GM23338 (cell line): ENCODE results near the gene USP20. TPM values are rescaled to one million over a fixed set of nuclear protein-coding genes. Genes with fewer than 3 reads are reported as not detected.

Experiments used
- ATAC-seq: fragments of 200-7000 bp; cut with Tn5 transposase; 3 replicates; pipeline ENCODE4 v1.9.1; 2020
- DNase-seq: peaks from one replicate; pipeline ENCODE4 v3.0.0-alpha.2; 2015; ENCODE audit warnings: low spot score
- H2AFZ ChIP-seq: fragments of 200-600 bp; sonication (generic); 2 replicates; pipeline ENCODE4 v1.8.0; 2016; ENCODE audit warnings: antibody characterized with exemption, mild to moderate bottlenecking, moderate library complexity
- H3F3A ChIP-seq: fragments of 200-600 bp; sonication (generic); replicated peaks from 2 replicates; pipeline ENCODE4 v1.8.0; 2017; ENCODE audit warnings: antibody characterized with exemption, mixed run types, low read depth
- H3K27ac ChIP-seq: fragments of 200-600 bp; sonication (generic); 2 replicates; pipeline ENCODE4 v1.6.1; 2016; ENCODE audit warnings: low read depth
- H3K27me3 ChIP-seq: fragments of 200-600 bp; sonication (generic); 2 replicates; pipeline ENCODE4 v1.8.0; 2016; ENCODE audit warnings: mild to moderate bottlenecking, mixed run types, moderate library complexity; ENCODE audit not compliant: insufficient read depth
- H3K36me3 ChIP-seq: fragments of 200-600 bp; sonication (generic); 2 replicates; pipeline ENCODE4 v1.8.0; 2016; ENCODE audit warnings: mild to moderate bottlenecking; ENCODE audit not compliant: insufficient read depth
- H3K4me1 ChIP-seq: fragments of 200-600 bp; sonication (generic); 2 replicates; pipeline ENCODE4 v1.8.0; 2016; ENCODE audit warnings: mild to moderate bottlenecking, moderate library complexity; ENCODE audit not compliant: insufficient read depth
- H3K4me2 ChIP-seq: fragments of 200-600 bp; sonication (generic); 2 replicates; pipeline ENCODE4 v1.7.1; 2017; ENCODE audit warnings: mixed run types
- H3K4me3 ChIP-seq: fragments of 200-600 bp; sonication (generic); 2 replicates; pipeline ENCODE4 v1.6.1; 2016; ENCODE audit warnings: mixed run types
- H3K79me2 ChIP-seq: fragments of 200-600 bp; sonication (generic); replicated peaks from 2 replicates; pipeline ENCODE4 v1.8.0; 2017; ENCODE audit warnings: mild to moderate bottlenecking; ENCODE audit not compliant: insufficient read depth
- H3K9me2 ChIP-seq: fragments of 200-600 bp; sonication (generic); 2 replicates; pipeline ENCODE4 v1.8.0; 2017; ENCODE audit not compliant: insufficient read depth
- H4K20me1 ChIP-seq: fragments of 200-600 bp; sonication (generic); replicated peaks from 2 replicates; pipeline ENCODE4 v1.8.0; 2017; ENCODE audit warnings: mild to moderate bottlenecking; ENCODE audit not compliant: insufficient read depth
- H3K27ac Mint-ChIP-seq: 2 replicates; pipeline ENCODE4 v1.8.0; 2020; ENCODE audit warnings: inconsistent platforms, mild to moderate bottlenecking, moderate library complexity, mixed read lengths
- H3K27me3 Mint-ChIP-seq: 3 replicates; pipeline ENCODE4 v1.8.0; 2022; ENCODE audit warnings: low read depth, mild to moderate bottlenecking, moderate library complexity, mixed read lengths, inconsistent platforms; ENCODE audit not compliant: insufficient read depth, poor library complexity
- H3K36me3 Mint-ChIP-seq: 3 replicates; pipeline ENCODE4 v1.8.0; 2021; ENCODE audit warnings: low read depth, mild to moderate bottlenecking, inconsistent platforms, moderate library complexity, mixed read lengths
- H3K4me1 Mint-ChIP-seq: 3 replicates; pipeline ENCODE4 v1.8.0; 2020; ENCODE audit warnings: mild to moderate bottlenecking, inconsistent platforms, mixed read lengths
- H3K4me3 Mint-ChIP-seq: 3 replicates; pipeline ENCODE4 v1.8.0; 2021; ENCODE audit warnings: moderate library complexity, mild to moderate bottlenecking, inconsistent platforms, mixed read lengths
- H3K9me3 Mint-ChIP-seq: 3 replicates; pipeline ENCODE4 v1.8.0; 2020; ENCODE audit warnings: moderate library complexity, mild to moderate bottlenecking, inconsistent platforms, mixed read lengths
- POLR2AphosphoS5 ChIP-seq: IDR thresholded peaks from 2 replicates; pipeline ENCODE4 v1.6.1; 2016; ENCODE audit warnings: antibody characterized with exemption, low read depth
- STAT1 ChIP-seq: IDR thresholded peaks from one replicate; pipeline ENCODE4 v1.6.1; 2016; ENCODE audit warnings: antibody characterized with exemption; ENCODE audit not compliant: unreplicated experiment
- polyA plus RNA-seq: library from polyadenylated mRNA; unstranded; fragments of >200 nt; fragmentation: Nextera tagmentation; extraction: Ambion mirVana; gene quantifications from 2 replicates; pipeline ENCODE4 v1.2.1, GENCODE V29; 2016
- total RNA-seq: library from RNA; depleted of rRNA; stranded (reverse); fragments of >200 nt; shearing (Covaris generic); gene quantifications from 2 replicates; pipeline ENCODE4 v1.2.3, GENCODE V29; 2014
- TF ChIP-seq, protein P1 (sequence below), 2 experiments: fragments of 200-600 bp in 1 of 2; sonication (generic) in 1 of 2; conservative IDR thresholded peaks; 2 replicates each; pipeline versions ENCODE4 v1.5.1 to v1.6.1; 2016 to 2017; ENCODE audit warnings: antibody characterized with exemption in 2 of 2, low read depth in 2 of 2, mild to moderate bottlenecking in 2 of 2, moderate library complexity in 1 of 2
- TF ChIP-seq, protein P2 (sequence below): IDR thresholded peaks from 2 replicates; pipeline ENCODE4 v1.6.1; 2016; ENCODE audit warnings: antibody characterized with exemption

Gene USP20
- total and polyA plus RNA-seq, 2 experiments from 2014 or later, result 10.4 to 13.0 TPM

DNA sequence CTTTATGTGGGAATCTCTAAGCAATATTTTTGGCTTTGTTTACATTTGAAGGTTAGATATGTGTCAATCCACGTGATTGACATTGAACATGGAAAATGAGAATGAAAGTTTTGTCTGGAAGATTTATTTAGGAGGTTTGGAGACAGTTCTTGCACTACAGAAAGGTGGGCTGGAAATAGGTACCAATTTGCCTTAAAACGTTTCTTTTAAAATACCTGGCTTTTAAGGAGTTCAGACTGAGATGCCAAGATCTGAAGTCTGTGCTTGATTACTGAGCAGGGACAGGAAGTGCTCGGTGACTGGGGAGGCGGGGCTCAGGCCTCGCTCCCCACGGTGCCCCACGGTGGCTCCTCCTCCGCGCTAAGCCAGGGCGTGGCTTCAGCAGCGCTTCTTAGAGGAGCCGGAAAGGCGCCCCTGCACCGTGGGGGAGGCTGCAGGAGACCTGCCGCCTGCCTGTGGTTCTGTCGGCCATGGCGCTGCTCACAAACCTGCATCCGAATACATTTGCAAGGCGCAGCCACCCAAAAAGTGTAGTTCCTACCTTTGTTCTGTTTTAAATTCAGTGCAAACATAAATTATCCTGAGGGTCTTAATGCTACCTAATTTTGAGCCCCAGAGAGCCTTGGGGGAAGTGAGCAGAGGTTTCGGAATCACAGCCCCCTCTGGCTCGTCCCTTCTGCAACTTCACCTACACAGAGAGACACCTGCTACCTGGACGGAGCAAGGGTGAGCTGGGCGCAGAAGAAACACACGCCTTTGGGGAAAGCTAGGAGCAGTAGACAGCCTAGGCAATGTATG is 49.2 kb downstream of the USP20 start:
- Histone ChIP-seq H2AFZ (peak overlapping the region; percentile 1; the same call in 1 of the 2 replicates), H3K27ac (peak overlapping the region; percentile 71; the same call in 1 of the 2 replicates), H3K36me3 (no peaks in the 10 kb centered on the region), H3K4me2 (peak overlapping the region; percentile 76), H4K20me1 (no peaks in the 10 kb centered on the region), H3K27me3 (no peaks in the 10 kb centered on the region), H3F3A (peaks cover 23% of the 10 kb centered on the region), H3K79me2 (no peaks in the 10 kb centered on the region), H3K9me2 (no peaks in the 10 kb centered on the region), H3K4me3 (peak overlapping the region; percentile 46), H3K4me1 (peaks cover 44% of the 10 kb centered on the region)
- DNase-seq, result peak; percentile 97
- peak; percentile 80 for ATAC-seq
- no peak for TF ChIP-seq STAT1
- TF ChIP-seq, protein P1, sequence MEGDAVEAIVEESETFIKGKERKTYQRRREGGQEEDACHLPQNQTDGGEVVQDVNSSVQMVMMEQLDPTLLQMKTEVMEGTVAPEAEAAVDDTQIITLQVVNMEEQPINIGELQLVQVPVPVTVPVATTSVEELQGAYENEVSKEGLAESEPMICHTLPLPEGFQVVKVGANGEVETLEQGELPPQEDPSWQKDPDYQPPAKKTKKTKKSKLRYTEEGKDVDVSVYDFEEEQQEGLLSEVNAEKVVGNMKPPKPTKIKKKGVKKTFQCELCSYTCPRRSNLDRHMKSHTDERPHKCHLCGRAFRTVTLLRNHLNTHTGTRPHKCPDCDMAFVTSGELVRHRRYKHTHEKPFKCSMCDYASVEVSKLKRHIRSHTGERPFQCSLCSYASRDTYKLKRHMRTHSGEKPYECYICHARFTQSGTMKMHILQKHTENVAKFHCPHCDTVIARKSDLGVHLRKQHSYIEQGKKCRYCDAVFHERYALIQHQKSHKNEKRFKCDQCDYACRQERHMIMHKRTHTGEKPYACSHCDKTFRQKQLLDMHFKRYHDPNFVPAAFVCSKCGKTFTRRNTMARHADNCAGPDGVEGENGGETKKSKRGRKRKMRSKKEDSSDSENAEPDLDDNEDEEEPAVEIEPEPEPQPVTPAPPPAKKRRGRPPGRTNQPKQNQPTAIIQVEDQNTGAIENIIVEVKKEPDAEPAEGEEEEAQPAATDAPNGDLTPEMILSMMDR (conservative IDR thresholded peaks at IDR 0.05; ENCODE audit: low read depth in 2 of 2), result peak in 1 of 2 experiments; percentile 24; a peak in 1 of 4 replicates
- TF ChIP-seq POLR2AphosphoS5, result peak; percentile 89
- H3K36me3 Mint-ChIP-seq, result peaks cover 8% of the 10 kb centered on the region; the same call in 1 of the 3 replicates
- H3K4me3 Mint-ChIP-seq, result peak overlapping the region; percentile 66
- peaks cover 22% of the 10 kb centered on the region for H3K27me3 Mint-ChIP-seq
- peaks cover 59% of the 10 kb centered on the region for H3K4me1 Mint-ChIP-seq
- H3K27ac Mint-ChIP-seq, result peak overlapping the region; percentile 93
- H3K9me3 Mint-ChIP-seq, result no peaks in the 10 kb centered on the region

DNA sequence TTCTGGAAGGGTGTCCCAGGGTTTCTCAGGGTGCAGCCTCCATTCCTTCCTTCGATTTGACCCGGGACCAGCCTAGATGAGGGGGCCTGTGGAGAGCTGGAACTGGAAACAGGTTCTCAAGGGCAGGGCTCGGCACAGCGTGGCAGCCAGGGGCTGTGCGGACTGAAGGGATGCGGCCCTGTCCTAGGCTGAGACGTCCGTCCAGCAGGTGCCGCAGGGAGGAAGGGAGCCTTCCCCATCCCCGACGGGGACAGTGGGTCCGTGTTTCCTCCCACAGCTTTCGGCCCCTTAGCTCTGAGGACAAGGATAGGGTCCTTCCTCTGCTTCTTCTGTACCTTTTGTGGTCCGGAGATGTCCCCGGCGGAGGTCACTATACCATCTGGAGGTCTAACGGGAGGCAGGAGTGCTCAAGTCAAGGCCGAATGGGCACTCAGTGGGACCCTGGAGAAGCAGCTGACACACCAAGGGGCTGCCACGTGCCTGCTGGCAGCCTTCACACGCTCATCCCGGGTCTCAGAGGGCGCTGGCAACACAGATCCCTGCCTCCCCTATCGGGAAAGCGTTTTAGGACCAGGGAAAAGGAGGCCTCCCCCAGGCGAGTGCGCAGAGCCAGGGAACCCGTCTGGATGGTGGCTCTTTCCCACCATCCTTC is 49.9 kb downstream of the USP20 start:
- TF ChIP-seq, protein P1 (conservative IDR thresholded peaks at IDR 0.05; ENCODE audit: low read depth in 2 of 2), result peak; percentile 3 to 26; a peak in 1 of 4 replicates
- TF ChIP-seq, protein P2, sequence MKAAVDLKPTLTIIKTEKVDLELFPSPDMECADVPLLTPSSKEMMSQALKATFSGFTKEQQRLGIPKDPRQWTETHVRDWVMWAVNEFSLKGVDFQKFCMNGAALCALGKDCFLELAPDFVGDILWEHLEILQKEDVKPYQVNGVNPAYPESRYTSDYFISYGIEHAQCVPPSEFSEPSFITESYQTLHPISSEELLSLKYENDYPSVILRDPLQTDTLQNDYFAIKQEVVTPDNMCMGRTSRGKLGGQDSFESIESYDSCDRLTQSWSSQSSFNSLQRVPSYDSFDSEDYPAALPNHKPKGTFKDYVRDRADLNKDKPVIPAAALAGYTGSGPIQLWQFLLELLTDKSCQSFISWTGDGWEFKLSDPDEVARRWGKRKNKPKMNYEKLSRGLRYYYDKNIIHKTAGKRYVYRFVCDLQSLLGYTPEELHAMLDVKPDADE, result no peak
- TF ChIP-seq POLR2AphosphoS5, result no peak
- Mint-ChIP-seq H3K36me3 (peaks cover 9% of the 10 kb centered on the region; the same call in 1 of the 3 replicates), H3K27ac (peak overlapping the region; percentile 93; the same call in 1 of the 2 replicates), H3K9me3 (no peaks in the 10 kb centered on the region), H3K4me1 (peaks cover 64% of the 10 kb centered on the region), H3K4me3 (peak overlapping the region; percentile 66), H3K27me3 (peaks cover 26% of the 10 kb centered on the region)
- H3K4me1 ChIP-seq, result peaks cover 44% of the 10 kb centered on the region
- H2AFZ ChIP-seq, result peak overlapping the region; percentile 86
- H3K36me3 ChIP-seq, result no peaks in the 10 kb centered on the region
- H3K4me2 ChIP-seq, result peak overlapping the region; percentile 76
- H4K20me1 ChIP-seq, result no peaks in the 10 kb centered on the region
- ATAC-seq (peak; percentile 24), DNase-seq (peak; percentile 29)
- H3K4me3 ChIP-seq, result peak overlapping the region; percentile 46
- H3K27me3 ChIP-seq, result no peaks in the 10 kb centered on the region
- H3K9me2 ChIP-seq, result no peaks in the 10 kb centered on the region
- H3F3A ChIP-seq, result peaks cover 29% of the 10 kb centered on the region
- H3K27ac ChIP-seq, result peak overlapping the region; percentile 71; the same call in 1 of the 2 replicates
- no peaks in the 10 kb centered on the region for H3K79me2 ChIP-seq
